Spleen (tissue), 11 donors: ENCODE results near the gene TAS2R60. TPM values are rescaled to one million over a fixed set of nuclear protein-coding genes. Genes with fewer than 3 reads are reported as not detected.

ENCODE experiments used
- DNase-seq: peaks from one replicate; pipeline ENCODE4 v3.0.0-alpha.2; 2020
- H3K27ac ChIP-seq, 8 donors: fragments of 200-600 bp; sonication (generic) in 7 of 8; 1 replicate in 4 of 8; 2 replicates in 4 of 8; pipeline versions ENCODE4 v1.5.0 to v1.8.0; 2016 to 2021; ENCODE audit warnings: inconsistent platforms in 4 of 8, mild to moderate bottlenecking in 4 of 8, moderate library complexity in 1 of 8
- H3K27me3 ChIP-seq, 7 donors: fragments of 200-600 bp; sonication (generic) in 6 of 7; replicated peaks in 1 of 7; 1 replicate in 4 of 7; 2 replicates in 3 of 7; pipeline versions ENCODE4 v1.5.0 to v1.8.0; 2016 to 2021; ENCODE audit warnings: inconsistent platforms in 3 of 7, mild to moderate bottlenecking in 1 of 7
- H3K36me3 ChIP-seq, 6 donors: fragments of 200-600 bp; sonication (generic) in 5 of 6; 1 replicate in 4 of 6; 2 replicates in 2 of 6; pipeline versions ENCODE4 v1.5.0 to v1.8.0; 2016 to 2021; ENCODE audit warnings: inconsistent platforms in 2 of 6
- H3K4me1 ChIP-seq, 6 donors: fragments of 200-600 bp; sonication (generic) in 5 of 6; 1 replicate in 3 of 6; 2 replicates in 3 of 6; pipeline versions ENCODE4 v1.5.0 to v1.8.0; 2016 to 2021; ENCODE audit warnings: inconsistent platforms in 3 of 6
- H3K4me3 ChIP-seq, 8 donors: fragments of 200-600 bp; sonication (generic) in 7 of 8; 1 replicate in 4 of 8; 2 replicates in 4 of 8; pipeline versions ENCODE4 v1.5.0 to v1.8.0; 2016 to 2021; ENCODE audit warnings: inconsistent platforms in 4 of 8, mild to moderate bottlenecking in 4 of 8, moderate library complexity in 2 of 8
- H3K9me3 ChIP-seq, 8 donors: fragments of 200-600 bp; sonication (generic) in 7 of 8; 1 replicate in 4 of 8; 2 replicates in 4 of 8; pipeline versions ENCODE4 v1.5.0 to v1.8.0; 2016 to 2021; ENCODE audit warnings: inconsistent platforms in 4 of 8
- CTCF ChIP-seq, 11 experiments: fragments of 200-600 bp in 7 of 11; fragments of 450-650 bp in 4 of 11; sonication (generic) in 4 of 11; IDR thresholded peaks in 8 of 11; conservative IDR thresholded peaks in 3 of 11; 1 replicate in 7 of 11; 2 replicates in 4 of 11; pipeline versions ENCODE4 v1.4.0 to v1.8.0; 2016 to 2021; ENCODE audit warnings: antibody characterized with exemption in 11 of 11, inconsistent platforms in 4 of 11, mild to moderate bottlenecking in 1 of 11
- POLR2A ChIP-seq, 3 donors: fragments of 450-650 bp; IDR thresholded peaks; one replicate each; pipeline ENCODE4 v1.5.1; 2017; ENCODE audit warnings: antibody characterized with exemption in 3 of 3, mild to moderate bottlenecking in 1 of 3
- POLR2AphosphoS5 ChIP-seq, 3 donors: sonication (generic); formaldehyde crosslinking; IDR thresholded peaks; one replicate each; pipeline ENCODE4 v1.5.1; 2017; ENCODE audit warnings: antibody characterized with exemption in 3 of 3
- WGBS, 5 donors: extraction: QIAGEN DNeasy Blood & Tissue Kit in 3 of 5; methylation state at CpG; one replicate each; pipeline versions ENCODE4 v1.1.5 to v1.1.7; 2013 to 2018; 5-methylcytosine and 5-hydroxymethylcytosine counted together
- intact Hi-C: fragments of 100-400 bp; cut with DNase I; formaldehyde crosslinking; loops from one replicate; pipeline ENCODE4 v1.15.0; 2023; ENCODE audit warnings: low total_unique reads
- polyA plus RNA-seq, 3 donors: library from polyadenylated mRNA; stranded (reverse); fragments of 200-250 nt; gene quantifications; one replicate each; pipeline ENCODE4 v1.2.1, GENCODE V29; 2013
- total RNA-seq, 7 donors: library from RNA; depleted of rRNA in 3 of 7; stranded (reverse); fragments of >200 nt in 3 of 7; fragmentation: NEBNext Ultra II Directional in 4 of 7; extraction: Animal tissue kit (Norgen Biotek cat#: 25700) in 4 of 7; gene quantifications; one replicate each; pipeline versions ENCODE4 v1.1.0 to v1.2.1, GENCODE V29; 2016 to 2021
- donor health status: healthy with polysubstance abuse.
- donor health status: DM: no; HTN: no; CAD: no; lungs with moderate emphysema.
- donor health status: DM: no; HTN: no; CAD: no.
- donor health status: Bipolar disorder and iron deficiency.
- donor health status: healthy.
- donor health status: DM: no; HTN: no; CAD: no.
- donor health status: DM: yes; HTN: yes; CAD: no.

Gene TAS2R60
- total and polyA plus RNA-seq, 10 donors, result 0.30 to 2.2 (median 0.85) TPM; not detected in 5

- H3K4me1 ChIP-seq, result no peaks in the 10 kb centered on the region
- no peak overlapping the region for H3K4me3 ChIP-seq
- H3K27ac ChIP-seq, result no peak overlapping the region
- peaks cover 0 to 15% (median 0%) of the 10 kb centered on the region in 7 donors for H3K27me3 ChIP-seq
- H3K36me3 ChIP-seq, result no peaks in the 10 kb centered on the region
- TF ChIP-seq CTCF (IDR thresholded peaks at IDR 0.05 in 8 of 11, conservative IDR thresholded peaks at IDR 0.05 in 3 of 11) (no peak), POLR2A (IDR thresholded peaks at IDR 0.05) (no peak)
- intact Hi-C loops, result no loop called here
- 94 to 100% (median 100%) methylated on average over 1 of the region's 1 CpG for WGBS, 5 donors
- H3K9me3 ChIP-seq, result no peaks in the 10 kb centered on the region
- no peak for DNase-seq
These were observed 1.5 kb downstream of the TAS2R60 start for GRCh38 chr7:143444785-143445184.

GRCh38 chr7:143447466-143447865 lies 4.2 kb downstream of the TAS2R60 start:
- H3K4me1 ChIP-seq, result no peaks in the 10 kb centered on the region
- H3K9me3 ChIP-seq, result no peaks in the 10 kb centered on the region
- H3K27ac ChIP-seq, result no peak overlapping the region
- H3K36me3 ChIP-seq, result no peaks in the 10 kb centered on the region
- H3K4me3 ChIP-seq, result no peak overlapping the region
- intact Hi-C loops, result no loop called here
- no peak for DNase-seq
- peaks cover 0 to 15% (median 0%) of the 10 kb centered on the region in 7 donors for H3K27me3 ChIP-seq
- no peak for TF ChIP-seq POLR2AphosphoS5 (IDR thresholded peaks at IDR 0.05)
- WGBS, 5 donors, result 79 to 90% (median 84%) methylated on average over 3 of the region's 3 CpGs

- intact Hi-C loops, result no loop called here
- peaks cover 0 to 15% (median 0%) of the 10 kb centered on the region in 7 donors for H3K27me3 ChIP-seq
- H3K27ac ChIP-seq, result no peak overlapping the region
- DNase-seq, result no peak
- 91 to 98% (median 94%) methylated on average over 5 of the region's 5 CpGs for WGBS, 5 donors
- H3K4me1 ChIP-seq, result no peaks in the 10 kb centered on the region
- no peaks in the 10 kb centered on the region for H3K9me3 ChIP-seq
- H3K4me3 ChIP-seq, result no peak overlapping the region
- H3K36me3 ChIP-seq, result no peaks in the 10 kb centered on the region
- no peak for TF ChIP-seq CTCF (IDR thresholded peaks at IDR 0.05 in 8 of 11, conservative IDR thresholded peaks at IDR 0.05 in 3 of 11)
- no peak for TF ChIP-seq POLR2AphosphoS5 (IDR thresholded peaks at IDR 0.05)
These were observed 5.2 kb downstream of the TAS2R60 start for GRCh38 chr7:143448429-143448828.

GRCh38 chr7:143449793-143450192 lies 6.5 kb downstream of the TAS2R60 start:
- Histone ChIP-seq H3K36me3 (no peaks in the 10 kb centered on the region), H3K4me3 (no peak overlapping the region), H3K27me3 (peaks cover 0 to 15% (median 0%) of the 10 kb centered on the region in 7 donors), H3K4me1 (no peaks in the 10 kb centered on the region), H3K27ac (no peak overlapping the region), H3K9me3 (no peaks in the 10 kb centered on the region)
- TF ChIP-seq CTCF (IDR thresholded peaks at IDR 0.05 in 8 of 11, conservative IDR thresholded peaks at IDR 0.05 in 3 of 11), result no peak
- no peak for TF ChIP-seq POLR2A (IDR thresholded peaks at IDR 0.05)
- WGBS, 5 donors, result 74 to 97% (median 85%) methylated on average over 2 to 3 of the region's 3 CpGs
- no peak for DNase-seq
- intact Hi-C loops, result no loop called here

GRCh38 chr7:143451122-143451521 lies 7.9 kb downstream of the TAS2R60 start:
- H3K4me3 ChIP-seq, result no peak overlapping the region
- DNase-seq, result no peak
- no peaks in the 10 kb centered on the region for H3K36me3 ChIP-seq
- intact Hi-C loops, result no loop called here
- no peaks in the 10 kb centered on the region for H3K4me1 ChIP-seq
- no peak overlapping the region for H3K27ac ChIP-seq
- no peaks in the 10 kb centered on the region for H3K9me3 ChIP-seq
- H3K27me3 ChIP-seq, result peaks cover 0 to 15% (median 0%) of the 10 kb centered on the region in 7 donors
- no peak for TF ChIP-seq POLR2A (IDR thresholded peaks at IDR 0.05)
- TF ChIP-seq POLR2AphosphoS5 (IDR thresholded peaks at IDR 0.05), result no peak
- no peak for TF ChIP-seq CTCF (IDR thresholded peaks at IDR 0.05 in 8 of 11, conservative IDR thresholded peaks at IDR 0.05 in 3 of 11)
